ENCODE data around the gene HS3ST2. TPM values are rescaled to one million over a fixed set of nuclear protein-coding genes. Genes with fewer than 3 reads are reported as not detected.

Gene HS3ST2
- total RNA-seq, 1 experiment from 2014 or later: not detected

DNA sequence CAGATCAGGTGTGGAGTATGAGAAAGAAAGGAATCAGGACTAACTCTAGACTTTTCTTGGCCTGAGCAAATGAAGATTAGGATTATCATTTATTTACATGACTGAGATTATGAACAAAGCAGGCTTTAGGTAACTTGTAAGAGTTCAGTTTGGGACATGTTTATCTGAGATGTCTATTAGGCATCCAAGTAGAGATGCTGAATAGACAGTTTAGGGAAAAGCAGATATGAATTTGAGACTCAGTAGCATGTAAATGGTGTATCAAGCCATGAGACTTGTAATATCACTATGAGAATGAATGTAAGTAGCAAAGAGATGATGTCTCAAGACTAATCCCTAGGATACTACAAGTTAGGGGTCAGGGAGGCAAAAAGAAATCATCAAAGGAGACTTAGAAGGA, 8.6 kb upstream of the HS3ST2 start:
- Mint-ChIP-seq H3K4me3 (ENCODE audit: unreplicated experiment) (no peak overlapping the region), H3K27me3 (ENCODE audit: insufficient read depth, unreplicated experiment) (peaks cover 7% of the 10 kb centered on the region), H3K36me3 (ENCODE audit: insufficient read depth, unreplicated experiment) (no peaks in the 10 kb centered on the region), H3K27ac (ENCODE audit: unreplicated experiment) (no peak overlapping the region), H3K9me3 (ENCODE audit: unreplicated experiment) (no peaks in the 10 kb centered on the region), H3K4me1 (ENCODE audit: low read depth, unreplicated experiment) (no peaks in the 10 kb centered on the region)
- Histone ChIP-seq H3K4me1 (no peaks in the 10 kb centered on the region), H3K9me3 (no peaks in the 10 kb centered on the region), H3K27me3 (replicated peaks; ENCODE audit: control insufficient read depth, insufficient read depth, low read length) (no peaks in the 10 kb centered on the region), H3K4me3 (ENCODE audit: low read depth, low read length) (no peak overlapping the region), H3K36me3 (ENCODE audit: control insufficient read depth, insufficient read depth, low read length) (no peaks in the 10 kb centered on the region)
- intact Hi-C loops (cut with micrococcal nuclease; ENCODE audit: unreplicated experiment): no loop called here
- ChIA-PET POLR2A (no interaction called here), CTCF (no interaction called here)
- TF ChIP-seq, protein P1, sequence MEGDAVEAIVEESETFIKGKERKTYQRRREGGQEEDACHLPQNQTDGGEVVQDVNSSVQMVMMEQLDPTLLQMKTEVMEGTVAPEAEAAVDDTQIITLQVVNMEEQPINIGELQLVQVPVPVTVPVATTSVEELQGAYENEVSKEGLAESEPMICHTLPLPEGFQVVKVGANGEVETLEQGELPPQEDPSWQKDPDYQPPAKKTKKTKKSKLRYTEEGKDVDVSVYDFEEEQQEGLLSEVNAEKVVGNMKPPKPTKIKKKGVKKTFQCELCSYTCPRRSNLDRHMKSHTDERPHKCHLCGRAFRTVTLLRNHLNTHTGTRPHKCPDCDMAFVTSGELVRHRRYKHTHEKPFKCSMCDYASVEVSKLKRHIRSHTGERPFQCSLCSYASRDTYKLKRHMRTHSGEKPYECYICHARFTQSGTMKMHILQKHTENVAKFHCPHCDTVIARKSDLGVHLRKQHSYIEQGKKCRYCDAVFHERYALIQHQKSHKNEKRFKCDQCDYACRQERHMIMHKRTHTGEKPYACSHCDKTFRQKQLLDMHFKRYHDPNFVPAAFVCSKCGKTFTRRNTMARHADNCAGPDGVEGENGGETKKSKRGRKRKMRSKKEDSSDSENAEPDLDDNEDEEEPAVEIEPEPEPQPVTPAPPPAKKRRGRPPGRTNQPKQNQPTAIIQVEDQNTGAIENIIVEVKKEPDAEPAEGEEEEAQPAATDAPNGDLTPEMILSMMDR (IDR thresholded peaks at IDR 0.05; ENCODE audit: insufficient read depth in 1 of 2, low read depth in 1 of 2, low read length in 1 of 2, severe bottlenecking in 1 of 2, unreplicated experiment in 1 of 2): no peak
- no peak for DNase-seq
- no TSS peak for BruUV-seq (replicated peaks)

GRCh38 chr16:22806811-22807210, 7.2 kb upstream of the HS3ST2 start:
- TF ChIP-seq, protein P1 (IDR thresholded peaks at IDR 0.05; ENCODE audit: insufficient read depth in 1 of 2, low read depth in 1 of 2, low read length in 1 of 2, severe bottlenecking in 1 of 2, unreplicated experiment in 1 of 2): no peak
- DNase-seq: no peak
- Histone ChIP-seq H3K27me3 (replicated peaks; ENCODE audit: control insufficient read depth, insufficient read depth, low read length) (no peaks in the 10 kb centered on the region), H3K9me3 (no peaks in the 10 kb centered on the region), H3K36me3 (ENCODE audit: control insufficient read depth, insufficient read depth, low read length) (no peaks in the 10 kb centered on the region), H3K4me3 (ENCODE audit: low read depth, low read length) (no peak overlapping the region), H3K4me1 (no peaks in the 10 kb centered on the region)
- CTCF ChIA-PET: no interaction called here
- Mint-ChIP-seq H3K36me3 (ENCODE audit: insufficient read depth, unreplicated experiment) (no peaks in the 10 kb centered on the region), H3K27me3 (ENCODE audit: insufficient read depth, unreplicated experiment) (peaks cover 7% of the 10 kb centered on the region), H3K27ac (ENCODE audit: unreplicated experiment) (no peak overlapping the region), H3K4me3 (ENCODE audit: unreplicated experiment) (no peak overlapping the region), H3K4me1 (ENCODE audit: low read depth, unreplicated experiment) (no peaks in the 10 kb centered on the region), H3K9me3 (ENCODE audit: unreplicated experiment) (no peaks in the 10 kb centered on the region)
- no TSS peak for BruUV-seq (replicated peaks)
- intact Hi-C loops (cut with micrococcal nuclease; ENCODE audit: unreplicated experiment): no loop called here
- POLR2A ChIA-PET: no interaction called here

DNA sequence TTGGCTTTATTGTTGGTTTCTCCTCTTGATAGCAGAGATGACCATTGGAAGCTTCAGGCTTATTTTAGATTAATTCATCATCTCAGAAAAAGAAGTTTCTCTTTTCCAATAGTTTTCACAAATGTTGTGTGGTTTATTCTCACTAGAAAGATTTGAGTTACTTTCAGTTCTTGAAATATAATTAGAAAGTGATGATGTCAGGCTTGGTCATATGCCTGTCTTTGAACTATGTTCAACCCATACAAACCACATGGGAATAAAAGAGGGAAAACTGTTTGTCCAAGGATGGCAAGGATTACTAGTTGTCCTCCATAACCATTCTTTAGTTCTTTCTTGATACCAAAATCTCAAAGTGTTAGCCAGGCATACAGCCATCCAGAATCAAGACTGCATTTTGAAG, 3.7 kb upstream of the HS3ST2 start:
- H3K27ac Mint-ChIP-seq (ENCODE audit: unreplicated experiment): no peak overlapping the region
- no TSS peak for BruUV-seq (replicated peaks)
- H3K9me3 ChIP-seq: no peaks in the 10 kb centered on the region
- H3K4me3 Mint-ChIP-seq (ENCODE audit: unreplicated experiment): no peak overlapping the region
- no peak for DNase-seq
- TF ChIP-seq, protein P1 (IDR thresholded peaks at IDR 0.05; ENCODE audit: insufficient read depth in 1 of 2, low read depth in 1 of 2, low read length in 1 of 2, severe bottlenecking in 1 of 2, unreplicated experiment in 1 of 2): no peak
- H3K27me3 Mint-ChIP-seq (ENCODE audit: insufficient read depth, unreplicated experiment): peaks cover 2% of the 10 kb centered on the region
- H3K36me3 Mint-ChIP-seq (ENCODE audit: insufficient read depth, unreplicated experiment): no peaks in the 10 kb centered on the region
- no peak overlapping the region for H3K4me3 ChIP-seq (ENCODE audit: low read depth, low read length)
- H3K27me3 ChIP-seq (replicated peaks; ENCODE audit: control insufficient read depth, insufficient read depth, low read length): no peaks in the 10 kb centered on the region
- H3K36me3 ChIP-seq (ENCODE audit: control insufficient read depth, insufficient read depth, low read length): no peaks in the 10 kb centered on the region
- intact Hi-C loops (cut with micrococcal nuclease; ENCODE audit: unreplicated experiment): no loop called here
- no peaks in the 10 kb centered on the region for H3K4me1 ChIP-seq
- ChIA-PET POLR2A (no interaction called here), CTCF (no interaction called here)
- H3K4me1 Mint-ChIP-seq (ENCODE audit: low read depth, unreplicated experiment): no peaks in the 10 kb centered on the region
- H3K9me3 Mint-ChIP-seq (ENCODE audit: unreplicated experiment): no peaks in the 10 kb centered on the region

Measured in Caco-2 (cell line).